ENCODE data around the gene OR11H7. TPM values are rescaled to one million over a fixed set of nuclear protein-coding genes. Genes with fewer than 3 reads are reported as not detected.
"Not testable (repeated sequence)": the region's sequence is repeated elsewhere in the genome, so short reads cannot be mapped to it uniquely, and the experiment has no call there.

The OR11H7 gene
- total RNA-seq, 4 donors from 2014 or later: not detected

- DNase-seq (ENCODE audit: low spot score in 2 of 2): no peak
- Histone ChIP-seq H3K27ac (no peak overlapping the region), H3K4me3 (no peak overlapping the region), H3K9me3 (peaks cover 0 to 26% (median 0%) of the 10 kb centered on the region in 4 donors), H3K36me3 (peaks cover 0 to 57% (median 0%) of the 10 kb centered on the region in 3 donors), H3K27me3 (no peaks in the 10 kb centered on the region), H3K4me1 (no peaks in the 10 kb centered on the region)
- 68 to 95% methylated on average over 2 of the region's 2 CpGs for WGBS, 2 donors
- TF ChIP-seq CTCF (IDR thresholded peaks at IDR 0.05): no peak
- TF ChIP-seq EP300 (IDR thresholded peaks at IDR 0.05): no peak
- no peak for TF ChIP-seq POLR2A (IDR thresholded peaks at IDR 0.05)
Observed at GRCh38 chr14:20277409-20277808, 48.6 kb downstream of the OR11H7 start.

- peak; percentile 16 to 20 for DNase-seq (ENCODE audit: low spot score in 2 of 2)
- H3K9me3 ChIP-seq: peaks cover 0 to 16% (median 0%) of the 10 kb centered on the region in 4 donors
- 62 to 68% methylated on average over 1 of the region's 1 CpG for WGBS, 2 donors
- no peaks in the 10 kb centered on the region for H3K4me1 ChIP-seq
- no peak overlapping the region for H3K27ac ChIP-seq
- no peak overlapping the region for H3K4me3 ChIP-seq
- TF ChIP-seq CTCF (IDR thresholded peaks at IDR 0.05) (no peak), POLR2A (IDR thresholded peaks at IDR 0.05) (no peak)
- peaks cover 0 to 51% (median 0%) of the 10 kb centered on the region in 3 donors for H3K36me3 ChIP-seq
- no peaks in the 10 kb centered on the region for H3K27me3 ChIP-seq
Observed at GRCh38 chr14:20278414-20278813, 49.6 kb downstream of the OR11H7 start.

GRCh38 chr14:20280265-20280664 lies 51.5 kb downstream of the OR11H7 start:
- H3K4me3 ChIP-seq; DNase-seq (ENCODE audit: low spot score in 2 of 2); H3K4me1 ChIP-seq; H3K27ac ChIP-seq; H3K9me3 ChIP-seq; H3K27me3 ChIP-seq: not testable (repeated sequence)
- WGBS, 2 donors: 96 to 98% methylated on average over 5 to 7 of the region's 7 CpGs
- H3K36me3 ChIP-seq: peaks cover 0 to 42% (median 0%) of the 10 kb centered on the region in 3 donors

Other genes with a start within 250 kb of the OR11H7 start
- not detected for gene OR4Q2, start 226.8 kb upstream of the OR11H7 start, total RNA-seq
- not detected for gene OR4K14, start 209.7 kb upstream of the OR11H7 start, total RNA-seq
- not detected for gene OR4K13, start 192.9 kb upstream of the OR11H7 start, total RNA-seq
- gene OR4L1, start 168.9 kb upstream of the OR11H7 start, total RNA-seq: not detected
- gene OR4K17, start 118.2 kb upstream of the OR11H7 start, total RNA-seq: not detected
- gene OR4N5, start 90.2 kb upstream of the OR11H7 start, total RNA-seq: not detected
- not detected for gene OR11G2, start 38.1 kb upstream of the OR11H7 start, total RNA-seq
- gene OR11H6, start 5.3 kb upstream of the OR11H7 start, total RNA-seq: not detected
- gene OR11H4, start 10.3 kb downstream of the OR11H7 start, total RNA-seq: not detected
- 10 to 100 TPM in 3 of 4 donors, 1 to 10 TPM in 1; 8.1 to 12.8 (median 10.7) TPM for gene TTC5, start 77.0 kb downstream of the OR11H7 start, total RNA-seq
- gene CCNB1IP1, start 104.3 kb downstream of the OR11H7 start, total RNA-seq: 10 to 100 TPM; 46.5 to 68.4 (median 49.9) TPM
- gene PARP2, start 114.7 kb downstream of the OR11H7 start, total RNA-seq: 10 to 100 TPM; 12.2 to 17.7 (median 15.6) TPM
- gene TEP1, start 184.5 kb downstream of the OR11H7 start, total RNA-seq: 10 to 100 TPM; 30.3 to 50.0 (median 36.0) TPM
- gene KLHL33, start 207.2 kb downstream of the OR11H7 start, total RNA-seq: 1 to 10 TPM; 1.2 to 4.5 (median 1.8) TPM
- 100 to 1,000 TPM in 1 of 4 donors, 10 to 100 TPM in 3; 58.4 to 115 (median 70.6) TPM for gene OSGEP, start 225.8 kb downstream of the OR11H7 start, total RNA-seq
- gene APEX1, start 226.2 kb downstream of the OR11H7 start, total RNA-seq: 100 to 1,000 TPM; 125 to 134 (median 131) TPM
- 10 to 100 TPM; 11.8 to 29.7 (median 23.9) TPM for gene PIP4P1, start 232.5 kb downstream of the OR11H7 start, total RNA-seq
- gene PNP, start 240.4 kb downstream of the OR11H7 start, total RNA-seq: 10 to 100 TPM; 17.0 to 37.5 (median 27.6) TPM